ENCODE data around the gene EPN1. TPM values are rescaled to one million over a fixed set of nuclear protein-coding genes. Genes with fewer than 3 reads are reported as not detected.

Gene EPN1
- total and polyA plus RNA-seq, 9 of the 15 experiments (the other 6 are each of a cell fraction or from before 2014, with no cell fraction given) = 0.08 to 138 (median 12.7) TPM

DNA sequence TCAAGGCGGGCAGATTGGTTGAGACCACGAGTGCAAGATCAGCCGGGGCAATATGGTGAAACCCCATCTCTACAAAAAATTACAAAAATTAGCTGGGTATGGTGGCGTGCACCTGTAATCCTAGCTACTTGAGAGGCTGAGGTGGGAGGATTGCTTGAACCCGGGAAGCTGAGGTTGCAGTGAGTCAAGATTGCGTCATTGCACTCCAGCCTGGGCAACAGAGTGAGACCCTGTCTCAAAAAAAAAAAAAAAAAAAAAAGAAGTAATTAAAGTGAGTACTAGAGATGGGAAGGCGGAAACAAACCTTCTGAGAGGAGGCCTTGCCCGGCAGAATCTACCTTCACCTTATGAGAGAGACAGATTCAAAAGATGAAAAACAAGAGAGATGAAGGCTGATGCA is 48.5 kb downstream of the EPN1 start:
- H3K79me2 ChIP-seq (ENCODE audit: control insufficient read depth, insufficient read depth, low read length) = no peaks in the 10 kb centered on the region
- in situ Hi-C loops (cut with MboI) (no loop called here), intact Hi-C loops (cut with micrococcal nuclease) (no loop called here)
- no peaks in the 10 kb centered on the region; a peak in 1 of 5 replicates for H3K4me1 ChIP-seq (replicated peaks in 1 of 2; ENCODE audit: control insufficient read depth in 2 of 2, insufficient read depth in 2 of 2, low read length in 2 of 2)
- peaks cover 19 to 47% of the 10 kb centered on the region in 2 experiments; a peak in 4 of 5 replicates for H3K27me3 ChIP-seq (ENCODE audit: control insufficient read depth in 2 of 2, insufficient read depth in 2 of 2, low read length in 2 of 2)
- no peak overlapping the region for H3K9ac ChIP-seq (ENCODE audit: insufficient read depth in 1 of 2, low read depth in 2 of 2, low read length in 2 of 2)
- no peak overlapping the region for H3K27ac ChIP-seq (ENCODE audit: extremely low read depth, low read depth, low read length)
- POLR2A ChIA-PET = no interaction called here
- FAIRE-seq (no peak), DNase-seq (ENCODE audit: extremely low read depth in 1 of 4, low spot score in 3 of 4) (no peak), ATAC-seq (no peak)
- H3K4me3 ChIP-seq = no peak overlapping the region
- no peak overlapping the region for H3K4me2 ChIP-seq (ENCODE audit: insufficient read depth, low read length)
- H3K9me3 ChIP-seq (replicated peaks; ENCODE audit: control insufficient read depth, insufficient read depth, low read depth, low read length) = peaks cover 4% of the 10 kb centered on the region; the same call in 1 of the 2 replicates
- no peaks in the 10 kb centered on the region for H3K9me1 ChIP-seq (ENCODE audit: control insufficient read depth, insufficient read depth, low read length)
- WGBS (ENCODE audit: insufficient coverage, low coverage, missing lambda C conversion rate) = 10% methylated on average over 6 of the region's 8 CpGs
- BruUV-seq (replicated peaks) = no TSS peak
- no peaks in the 10 kb centered on the region for H4K20me1 ChIP-seq (replicated peaks; ENCODE audit: control insufficient read depth, insufficient read depth, low read length)
- CTCF ChIA-PET (ENCODE audit: low intra/inter-chr PET ratio) = no interaction called here
- TF ChIP-seq, protein P1, sequence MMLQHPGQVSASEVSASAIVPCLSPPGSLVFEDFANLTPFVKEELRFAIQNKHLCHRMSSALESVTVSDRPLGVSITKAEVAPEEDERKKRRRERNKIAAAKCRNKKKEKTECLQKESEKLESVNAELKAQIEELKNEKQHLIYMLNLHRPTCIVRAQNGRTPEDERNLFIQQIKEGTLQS (IDR thresholded peaks at IDR 0.05) = peak; percentile 29; the same call in 1 of the 2 replicates
- TF ChIP-seq, protein P1 (CRISPR knock-in tag; conservative IDR thresholded peaks at IDR 0.05) = no peak
- TF ChIP-seq CEBPG (CRISPR knock-in tag; IDR thresholded peaks at IDR 0.05) (no peak), CEBPG (tag; conservative IDR thresholded peaks at IDR 0.05 in 1 of 2, IDR thresholded peaks at IDR 0.05 in 1 of 2) (0 out of 4 replicates have a peak, but pooled peaks have one; percentile 8 to 21), ZNF121 (CRISPR knock-in tag; conservative IDR thresholded peaks at IDR 0.05) (peak; percentile 62), POLR2AphosphoS2 (IDR thresholded peaks at IDR 0.05; ENCODE audit: low read length) (no peak)
- H2AFZ ChIP-seq (ENCODE audit: low read depth, low read length) = no peak overlapping the region
- H3K36me3 ChIP-seq (ENCODE audit: control insufficient read depth, insufficient read depth, low read length) = no peaks in the 10 kb centered on the region
